ENCODE measurements around the gene RMP24.

DNA sequence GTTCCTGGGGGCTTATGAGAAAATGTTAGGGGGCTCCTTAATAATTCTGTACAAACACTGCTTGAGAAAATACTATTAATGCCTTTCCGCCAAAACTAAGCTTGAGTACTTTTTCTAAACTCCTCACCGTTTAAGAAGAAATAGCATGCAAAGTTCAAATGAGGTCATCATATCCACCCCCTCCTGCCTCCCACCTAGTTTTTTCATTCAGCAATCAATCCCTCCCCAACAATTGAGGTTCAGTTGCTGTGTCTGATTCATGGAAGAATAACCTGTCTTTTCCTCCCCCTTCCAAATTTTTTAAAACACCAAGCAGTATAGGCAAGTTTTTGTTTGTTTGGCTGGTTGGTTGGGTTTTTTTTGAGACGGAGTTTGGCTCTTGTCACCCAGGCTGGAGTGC lies 24.4 kb upstream of the RMP24 start:
- TF ChIP-seq, protein P1, sequence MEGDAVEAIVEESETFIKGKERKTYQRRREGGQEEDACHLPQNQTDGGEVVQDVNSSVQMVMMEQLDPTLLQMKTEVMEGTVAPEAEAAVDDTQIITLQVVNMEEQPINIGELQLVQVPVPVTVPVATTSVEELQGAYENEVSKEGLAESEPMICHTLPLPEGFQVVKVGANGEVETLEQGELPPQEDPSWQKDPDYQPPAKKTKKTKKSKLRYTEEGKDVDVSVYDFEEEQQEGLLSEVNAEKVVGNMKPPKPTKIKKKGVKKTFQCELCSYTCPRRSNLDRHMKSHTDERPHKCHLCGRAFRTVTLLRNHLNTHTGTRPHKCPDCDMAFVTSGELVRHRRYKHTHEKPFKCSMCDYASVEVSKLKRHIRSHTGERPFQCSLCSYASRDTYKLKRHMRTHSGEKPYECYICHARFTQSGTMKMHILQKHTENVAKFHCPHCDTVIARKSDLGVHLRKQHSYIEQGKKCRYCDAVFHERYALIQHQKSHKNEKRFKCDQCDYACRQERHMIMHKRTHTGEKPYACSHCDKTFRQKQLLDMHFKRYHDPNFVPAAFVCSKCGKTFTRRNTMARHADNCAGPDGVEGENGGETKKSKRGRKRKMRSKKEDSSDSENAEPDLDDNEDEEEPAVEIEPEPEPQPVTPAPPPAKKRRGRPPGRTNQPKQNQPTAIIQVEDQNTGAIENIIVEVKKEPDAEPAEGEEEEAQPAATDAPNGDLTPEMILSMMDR (IDR thresholded peaks at IDR 0.05): no peak
- no peak for TF ChIP-seq POLR2A (IDR thresholded peaks at IDR 0.05)

Data from testis (tissue), 2 donors.